GM18868 (cell line): ENCODE data around the gene PDE12.
"Not testable (repeated sequence)": the region's sequence is repeated elsewhere in the genome, so short reads cannot be mapped to it uniquely, and the experiment has no call there.

ENCODE experiments used
- ATAC-seq: cut with Tn5 transposase; IDR thresholded peaks from one replicate; pipeline ENCODE4 v1.9.1; 2021; ENCODE audit warnings: mild to moderate bottlenecking, moderate library complexity; ENCODE audit not compliant: unreplicated experiment

PDE12 gene

DNA sequence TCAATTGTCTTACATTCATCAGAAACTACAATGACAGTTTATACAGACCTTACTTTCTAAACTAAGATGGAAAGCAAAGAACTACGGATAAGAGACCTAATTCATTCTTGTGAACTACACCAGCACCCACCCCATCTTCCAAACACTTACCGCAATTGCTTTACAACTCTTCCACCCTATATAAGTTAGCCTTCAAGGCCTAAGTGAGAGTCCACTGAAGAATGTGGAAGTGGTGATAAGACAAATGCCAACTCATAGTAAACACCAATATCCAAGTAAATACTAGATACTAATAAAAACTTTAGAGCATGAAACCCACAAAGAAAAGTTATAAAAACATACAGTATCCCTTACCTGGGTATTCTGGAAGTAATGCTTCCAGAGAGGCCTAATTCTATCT, 27.5 kb downstream of the PDE12 start:
- ATAC-seq = no peak

DNA sequence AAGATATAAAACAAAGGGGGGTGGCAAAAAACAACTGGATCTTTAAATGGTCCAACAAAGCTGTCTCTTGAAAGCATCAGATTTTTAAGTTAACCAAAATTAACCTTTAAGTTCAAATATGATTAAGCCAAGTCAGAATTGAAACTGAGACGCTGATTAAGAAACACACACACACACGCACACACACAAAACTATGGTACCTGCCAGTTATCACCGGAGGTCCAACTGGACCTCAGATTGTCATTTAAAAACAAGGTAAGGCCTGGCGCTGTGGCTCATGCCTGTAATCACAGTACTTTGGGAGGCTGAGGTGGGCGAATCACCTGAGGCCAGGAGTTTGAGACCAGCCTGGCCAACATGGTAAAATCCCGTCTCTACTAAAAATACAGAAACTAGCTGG, 30.7 kb downstream of the PDE12 start:
- ATAC-seq = no peak

DNA sequence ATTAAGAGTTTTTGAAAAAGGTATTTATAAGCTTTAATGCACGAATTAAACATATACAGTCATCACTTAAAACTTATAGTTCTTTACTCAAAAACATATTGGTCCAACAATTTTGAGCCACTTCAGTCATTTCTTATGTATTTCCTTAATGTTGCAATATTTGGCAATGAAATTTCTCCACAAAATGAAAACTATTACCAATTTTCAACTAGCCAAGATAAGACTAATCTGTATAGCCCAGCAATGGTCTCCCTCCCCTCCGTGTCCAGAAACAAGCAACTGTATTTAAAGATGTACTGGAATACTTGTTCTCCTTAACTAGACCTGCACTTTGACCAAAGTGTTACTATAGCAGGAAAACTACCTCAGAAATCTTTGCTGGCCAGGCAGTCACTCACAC, 31.8 kb downstream of the PDE12 start:
- no peak for ATAC-seq

DNA sequence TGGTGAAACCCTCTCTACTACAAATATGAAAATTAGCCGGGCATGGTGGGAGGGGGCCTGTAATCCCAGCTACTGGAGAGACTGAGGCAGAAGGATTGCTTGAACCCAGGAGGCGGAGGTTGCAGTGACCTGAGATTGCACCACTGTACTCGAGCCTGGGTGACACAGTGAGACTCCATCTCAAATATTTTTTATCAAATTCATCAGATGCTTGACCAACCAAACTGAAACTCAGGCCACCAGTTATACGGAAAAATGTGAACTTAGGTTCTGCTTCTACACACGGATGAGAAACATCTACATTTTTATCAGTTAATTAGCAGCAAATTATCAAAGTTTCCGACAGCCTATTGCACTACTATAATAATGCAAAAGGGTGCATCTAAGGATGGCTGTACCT, 36.2 kb downstream of the PDE12 start:
- ATAC-seq = no peak

DNA sequence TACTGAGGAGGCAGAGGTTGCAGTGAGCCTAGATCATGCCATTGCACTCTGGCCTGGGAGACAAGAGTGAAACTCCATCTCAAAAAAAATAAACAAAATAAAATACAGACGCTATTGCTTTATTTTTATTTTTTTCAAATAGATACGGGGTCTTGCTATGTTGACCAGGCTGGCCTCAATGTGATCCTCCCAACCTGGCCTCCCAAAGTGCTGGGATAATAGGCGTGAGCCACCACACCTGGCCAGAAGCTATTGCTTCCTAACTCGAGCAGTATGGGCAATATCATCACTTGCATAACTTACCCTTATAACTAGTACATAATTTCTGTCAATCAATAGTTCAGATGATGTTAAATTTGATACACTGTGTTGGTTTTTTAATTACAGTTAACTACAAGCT, 38.1 kb downstream of the PDE12 start:
- no peak for ATAC-seq

DNA sequence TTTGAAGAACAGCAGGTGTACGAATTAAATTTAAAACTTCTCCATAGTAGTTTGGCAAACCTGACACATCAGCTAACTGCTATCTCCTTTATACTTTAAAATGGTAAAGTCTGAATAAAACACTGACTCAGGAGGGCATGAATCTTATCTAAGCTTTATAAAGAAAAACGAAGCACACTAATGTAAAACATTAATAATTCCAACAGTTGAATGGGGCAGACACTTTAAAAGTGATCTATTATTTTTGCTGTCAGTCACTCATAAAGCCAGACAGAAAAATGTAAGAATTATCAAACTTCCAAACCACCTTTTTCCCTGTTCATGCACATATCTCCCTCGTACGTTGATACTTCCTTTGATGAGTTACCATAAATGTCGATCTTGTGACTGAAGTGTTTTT, 38.5 kb downstream of the PDE12 start:
- no peak for ATAC-seq

DNA sequence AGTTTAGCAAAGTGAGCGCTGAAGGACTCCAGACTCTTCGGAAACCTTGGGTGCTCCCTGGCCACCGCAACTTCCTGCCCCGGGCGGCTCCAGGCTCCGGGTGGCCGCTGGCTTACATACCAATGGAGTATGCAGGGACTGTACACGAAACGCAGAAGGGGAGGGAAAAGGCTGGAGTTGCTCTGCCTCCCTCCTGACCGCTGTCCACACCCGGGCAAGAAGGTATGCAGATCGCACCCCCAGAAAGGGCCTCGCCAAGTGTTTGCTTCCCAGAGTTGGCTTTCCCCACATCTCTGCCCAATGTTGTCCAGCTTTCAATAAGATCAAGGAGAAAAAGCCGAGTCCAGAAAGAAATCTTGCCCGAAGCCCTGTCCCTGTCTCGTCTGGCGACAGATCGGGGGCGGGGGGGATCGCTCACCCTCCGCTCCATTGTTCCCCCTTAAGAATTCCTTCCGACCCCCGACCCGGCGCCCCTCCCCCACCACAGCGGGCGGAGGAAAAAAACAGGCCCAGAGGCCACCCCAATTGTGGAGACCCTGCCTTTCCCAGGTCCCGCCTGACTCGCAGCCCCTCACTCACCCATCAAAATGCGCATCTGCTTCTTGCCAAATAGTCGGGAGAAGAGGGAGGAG, 40.5 kb downstream of the PDE12 start:
- no peak for ATAC-seq

DNA sequence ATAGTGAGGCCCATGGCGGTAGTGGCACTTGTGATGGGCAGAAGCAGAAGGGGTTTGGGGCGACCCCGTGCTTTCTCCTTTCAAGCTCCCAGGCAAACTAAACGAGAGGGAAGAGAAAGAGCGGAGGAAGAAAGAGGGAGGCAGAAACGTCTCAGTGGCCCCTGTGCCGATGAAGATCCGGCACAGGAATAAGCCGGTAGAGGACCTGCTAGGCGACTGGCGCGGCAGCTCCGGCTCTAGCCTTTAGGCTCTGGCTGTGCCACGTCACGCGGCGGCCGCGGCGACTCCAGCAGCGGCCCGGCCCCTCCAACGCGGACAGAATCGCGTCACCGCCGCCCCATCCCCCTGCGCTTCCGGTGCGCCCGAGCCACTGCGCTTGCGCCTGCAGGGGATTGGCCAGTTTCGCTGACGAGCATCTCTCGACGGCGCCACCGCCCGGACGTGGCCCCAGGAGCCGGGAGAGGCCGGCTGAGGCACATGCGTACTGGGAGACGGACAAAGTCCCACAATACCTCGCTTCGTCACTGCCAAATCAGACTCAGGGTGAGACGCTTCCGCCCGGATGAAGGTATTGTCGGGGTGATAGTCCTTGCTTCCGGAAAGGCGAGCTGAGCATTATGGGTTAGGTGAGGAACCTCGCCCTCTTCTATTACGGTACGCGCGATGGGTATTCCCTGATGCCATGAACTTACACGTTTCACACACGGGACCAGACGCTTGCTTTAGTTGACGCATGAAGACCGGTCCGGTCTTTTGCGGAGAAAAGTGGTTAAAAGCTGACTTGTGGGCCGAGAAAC, 41.3 kb downstream of the PDE12 start, which contains the start of gene ARF4:
Gene ARF4, minus strand, starts transcription at position 218 of the 797 bp plus-strand sequence. Its CDS starts 204 bp downstream, at position 14.
- ATAC-seq = peak; percentile 94

DNA sequence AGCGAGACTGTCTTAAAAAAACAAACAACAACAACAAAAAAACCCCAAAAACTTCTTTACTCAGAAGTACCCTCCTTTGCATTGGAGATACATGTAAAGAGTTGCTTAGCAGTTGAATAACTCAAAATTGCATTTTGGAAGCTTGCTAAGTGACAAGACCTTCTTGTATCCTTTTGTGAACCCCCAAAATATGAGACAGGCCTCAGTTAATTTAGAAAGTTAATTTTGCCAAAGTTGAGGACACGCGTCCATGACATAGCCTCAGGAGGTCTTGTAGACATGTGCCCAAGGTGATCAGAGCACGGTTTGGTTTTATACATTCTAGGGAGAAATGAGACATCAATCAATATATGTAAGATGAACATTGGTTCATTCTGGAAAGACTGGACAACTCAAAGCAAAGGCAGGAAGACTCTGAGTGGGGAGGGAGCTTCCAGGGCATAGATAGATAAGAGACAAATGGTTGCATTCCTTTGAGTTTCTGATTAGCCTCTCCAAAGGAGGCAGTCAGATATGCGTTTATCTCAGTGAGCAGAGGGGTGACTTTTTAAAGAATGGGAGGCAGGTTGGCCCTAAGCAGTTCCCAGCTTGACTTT, 42.8 kb downstream of the PDE12 start:
- no peak for ATAC-seq

DNA sequence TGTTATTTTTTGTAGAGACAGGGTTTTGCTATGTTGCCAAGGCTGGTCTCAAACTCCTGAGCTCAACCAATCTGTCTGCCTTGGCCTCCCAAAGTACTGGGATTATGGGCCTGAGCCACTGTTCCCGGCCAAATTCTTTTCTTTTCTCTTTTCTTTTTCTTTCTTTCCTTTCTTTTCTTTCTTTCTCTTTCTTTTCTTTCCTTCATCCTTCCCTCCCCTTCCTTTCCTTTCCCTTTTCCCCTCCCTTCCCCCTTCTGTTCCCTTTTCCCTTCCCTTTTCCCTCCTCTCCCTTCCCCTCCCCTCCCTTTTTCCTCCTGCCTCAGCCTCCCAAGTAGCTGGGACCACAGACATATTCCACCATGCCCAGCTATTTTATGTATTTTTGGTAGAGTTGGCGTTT, 44.1 kb downstream of the PDE12 start:
- no peak for ATAC-seq

DNA sequence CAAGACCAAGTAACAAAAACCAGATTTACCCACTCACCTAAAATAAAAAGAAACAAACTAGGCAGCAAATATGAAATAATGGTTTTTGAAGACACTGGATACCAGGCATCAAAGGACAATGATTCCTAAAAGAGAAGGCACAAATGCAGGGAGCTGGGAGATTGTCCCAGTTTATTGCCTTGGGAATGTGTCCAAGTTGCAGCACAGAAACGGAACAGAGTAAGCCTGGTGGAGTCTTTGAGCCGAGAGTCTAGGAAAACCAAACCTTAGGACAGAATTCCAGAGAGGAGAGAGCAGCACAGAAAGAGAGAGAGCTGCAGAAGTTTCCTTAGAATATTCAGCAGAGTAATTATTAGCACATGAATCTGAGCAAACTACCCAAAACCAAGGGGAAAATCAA, 48.9 kb downstream of the PDE12 start:
- no peak for ATAC-seq

DNA sequence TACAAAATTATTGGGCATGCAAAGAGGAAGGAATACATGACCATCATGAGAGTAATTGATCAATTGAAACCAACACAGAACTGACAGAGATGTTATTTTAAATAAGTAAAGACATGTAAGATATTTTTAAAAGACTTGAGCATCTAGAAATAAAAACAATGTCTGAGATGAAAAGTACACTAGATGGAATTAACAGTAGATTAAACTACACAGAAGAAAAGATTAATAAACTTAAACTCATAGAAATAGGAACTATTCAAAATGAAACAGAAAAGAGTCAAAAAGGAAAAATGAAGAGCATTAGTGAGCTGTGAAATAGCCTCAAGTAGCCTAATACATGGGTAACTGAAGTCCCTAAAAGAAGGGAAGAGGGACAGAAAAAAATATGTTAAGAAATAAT, 49.6 kb downstream of the PDE12 start:
- no peak for ATAC-seq

DNA sequence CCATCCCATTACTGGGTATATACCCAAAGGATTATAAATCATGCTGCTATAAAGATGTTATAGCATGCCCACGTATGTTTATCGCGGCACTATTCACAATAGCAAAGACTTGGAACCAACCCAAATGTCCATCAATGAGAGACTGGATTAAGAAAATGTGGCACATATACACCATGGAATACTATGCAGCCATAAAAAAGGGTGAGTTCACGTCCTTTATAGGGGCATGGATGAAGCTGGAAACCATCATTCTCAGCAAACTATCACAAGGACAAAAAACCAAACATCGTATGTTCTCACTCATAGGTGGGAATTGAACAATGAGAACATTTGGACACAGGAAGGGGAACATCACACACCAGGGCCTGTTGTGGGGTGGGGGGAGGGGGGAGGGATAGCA, 55.8 kb downstream of the PDE12 start:
- not testable (repeated sequence) for ATAC-seq

DNA sequence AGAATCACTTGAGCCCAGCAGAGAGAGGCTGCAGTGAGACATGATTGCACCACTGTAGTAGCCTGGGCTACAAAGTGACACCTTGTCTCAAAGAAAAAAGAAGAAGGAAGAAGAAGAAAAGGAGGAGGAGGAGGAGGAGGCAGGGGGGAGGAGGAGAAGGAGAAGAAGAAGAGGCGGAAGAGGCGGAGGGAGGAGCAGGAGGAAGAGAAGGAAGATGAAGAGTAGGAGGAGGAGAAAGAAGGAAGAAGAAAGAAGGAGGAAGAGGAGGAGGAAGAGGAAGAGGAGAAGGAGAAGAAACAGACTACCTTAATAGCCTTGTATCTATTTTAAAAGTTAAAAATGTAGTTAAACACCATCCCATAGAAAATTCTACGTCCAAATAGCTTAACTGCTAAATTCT, 60.2 kb downstream of the PDE12 start:
- ATAC-seq = no peak
